Adipocyte (in vitro differentiated cells): Measurements from ENCODE around the gene KLHL25.

ENCODE experiments used
- DNase-seq: peaks from one replicate; pipeline ENCODE4 v3.0.0-alpha.2; 2015; ENCODE audit warnings: low read depth
- H3K27me3 ChIP-seq: replicated peaks from 2 replicates; pipeline ENCODE4 v1.7.0; 2013; ENCODE audit warnings: mild to moderate bottlenecking, low read length, moderate library complexity; ENCODE audit not compliant: control insufficient read depth, insufficient read depth
- H3K36me3 ChIP-seq: 2 replicates; pipeline ENCODE4 v1.7.0; 2013; ENCODE audit warnings: low read length, mild to moderate bottlenecking, moderate library complexity; ENCODE audit not compliant: control insufficient read depth, insufficient read depth, severe bottlenecking
- H3K4me1 ChIP-seq: 2 replicates; pipeline ENCODE4 v1.7.0; 2013; ENCODE audit warnings: mild to moderate bottlenecking, low read length, moderate library complexity; ENCODE audit not compliant: control insufficient read depth, insufficient read depth
- H3K4me3 ChIP-seq: 2 replicates; pipeline ENCODE4 v1.7.0; 2013; ENCODE audit warnings: mild to moderate bottlenecking, low read length, moderate library complexity
- H3K9ac ChIP-seq: 2 replicates; pipeline ENCODE4 v1.7.0; 2013; ENCODE audit warnings: mild to moderate bottlenecking, low read length, moderate library complexity
- H3K9me3 ChIP-seq: 2 replicates; pipeline ENCODE4 v1.7.0; 2013; ENCODE audit warnings: mild to moderate bottlenecking, low read length, moderate library complexity; ENCODE audit not compliant: control insufficient read depth

The KLHL25 gene

GRCh38 chr15:85756411-85757072, 38.2 kb downstream of the KLHL25 start:
- H3K9me3 ChIP-seq, result no peaks in the 10 kb centered on the region
- H3K36me3 ChIP-seq, result peaks cover 56% of the 10 kb centered on the region
- no peak overlapping the region for H3K4me3 ChIP-seq
- no peak overlapping the region for H3K9ac ChIP-seq
- peaks cover 48% of the 10 kb centered on the region for H3K4me1 ChIP-seq
- no peaks in the 10 kb centered on the region for H3K27me3 ChIP-seq
- no peak for DNase-seq

GRCh38 chr15:85755942-85756341, 38.8 kb downstream of the KLHL25 start:
- Histone ChIP-seq H3K27me3 (no peaks in the 10 kb centered on the region), H3K4me3 (no peak overlapping the region), H3K9me3 (no peaks in the 10 kb centered on the region), H3K9ac (no peak overlapping the region), H3K36me3 (peaks cover 52% of the 10 kb centered on the region), H3K4me1 (peaks cover 54% of the 10 kb centered on the region)
- no peak for DNase-seq

- no peak for DNase-seq
- H3K9me3 ChIP-seq, result no peaks in the 10 kb centered on the region
- peaks cover 48% of the 10 kb centered on the region for H3K36me3 ChIP-seq
- H3K27me3 ChIP-seq, result no peaks in the 10 kb centered on the region
- no peak overlapping the region for H3K9ac ChIP-seq
- peaks cover 59% of the 10 kb centered on the region for H3K4me1 ChIP-seq
- H3K4me3 ChIP-seq, result no peak overlapping the region
Observed at GRCh38 chr15:85755471-85755870, 39.3 kb downstream of the KLHL25 start.

DNA sequence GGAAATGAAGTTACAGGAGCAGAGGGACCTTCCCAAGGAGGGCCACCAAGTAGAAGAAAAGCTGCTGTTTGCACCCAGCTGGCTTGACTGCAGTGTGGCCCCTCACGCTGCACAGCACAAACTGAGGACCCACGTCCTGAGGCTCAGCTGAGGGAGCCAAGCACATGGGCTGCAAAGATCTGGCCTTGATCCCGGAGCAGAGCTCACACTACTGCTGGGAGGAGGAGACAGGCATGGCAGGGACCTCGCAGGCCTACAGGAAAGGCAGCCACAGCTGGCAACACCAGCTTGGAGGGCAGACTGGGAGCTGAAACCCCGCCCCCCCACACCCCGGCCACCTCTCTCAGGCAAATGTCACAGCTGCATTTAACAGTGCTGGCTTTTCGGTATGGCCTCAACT, 39.7 kb downstream of the KLHL25 start:
- Histone ChIP-seq H3K9me3 (no peaks in the 10 kb centered on the region), H3K27me3 (no peaks in the 10 kb centered on the region), H3K4me3 (no peak overlapping the region), H3K4me1 (peaks cover 61% of the 10 kb centered on the region), H3K36me3 (peaks cover 43% of the 10 kb centered on the region), H3K9ac (no peak overlapping the region)
- no peak for DNase-seq

- Histone ChIP-seq H3K9ac (no peak overlapping the region), H3K36me3 (peaks cover 34% of the 10 kb centered on the region), H3K4me1 (peaks cover 72% of the 10 kb centered on the region), H3K9me3 (no peaks in the 10 kb centered on the region), H3K27me3 (no peaks in the 10 kb centered on the region), H3K4me3 (no peak overlapping the region)
- DNase-seq, result no peak
Observed at GRCh38 chr15:85753791-85754452, 40.8 kb downstream of the KLHL25 start.

GRCh38 chr15:85753261-85753660, 41.5 kb downstream of the KLHL25 start:
- Histone ChIP-seq H3K4me3 (no peak overlapping the region), H3K4me1 (peaks cover 74% of the 10 kb centered on the region), H3K27me3 (no peaks in the 10 kb centered on the region), H3K9me3 (no peaks in the 10 kb centered on the region), H3K9ac (no peak overlapping the region), H3K36me3 (peaks cover 33% of the 10 kb centered on the region)
- DNase-seq, result no peak

GRCh38 chr15:85752491-85752961, 42.2 kb downstream of the KLHL25 start:
- H3K36me3 ChIP-seq, result peaks cover 37% of the 10 kb centered on the region
- no peak overlapping the region for H3K9ac ChIP-seq
- no peaks in the 10 kb centered on the region for H3K27me3 ChIP-seq
- H3K9me3 ChIP-seq, result no peaks in the 10 kb centered on the region
- H3K4me1 ChIP-seq, result peaks cover 73% of the 10 kb centered on the region
- DNase-seq, result no peak
- H3K4me3 ChIP-seq, result no peak overlapping the region

DNA sequence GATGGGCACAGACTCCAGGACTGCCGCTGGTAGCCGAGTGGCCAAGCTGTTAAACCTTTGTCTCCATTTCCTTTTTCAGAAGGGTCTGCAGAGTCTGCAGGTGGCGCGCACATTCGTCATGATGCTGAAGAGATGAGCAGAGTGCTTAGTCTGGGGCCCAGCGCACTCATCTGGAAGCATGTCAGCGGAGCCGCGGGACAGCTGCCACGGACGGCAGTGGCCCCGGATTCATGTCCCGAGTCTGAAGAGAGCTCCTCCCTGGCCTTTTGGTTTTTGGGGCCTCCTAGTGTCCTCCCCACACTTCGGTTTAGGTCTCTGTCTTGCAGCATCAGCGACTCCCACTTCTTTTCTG, 42.6 kb downstream of the KLHL25 start:
- H3K36me3 ChIP-seq, result peaks cover 41% of the 10 kb centered on the region
- no peaks in the 10 kb centered on the region for H3K27me3 ChIP-seq
- no peak for DNase-seq
- H3K9me3 ChIP-seq, result no peaks in the 10 kb centered on the region
- H3K9ac ChIP-seq, result no peak overlapping the region
- H3K4me1 ChIP-seq, result peaks cover 75% of the 10 kb centered on the region
- H3K4me3 ChIP-seq, result no peak overlapping the region

DNA sequence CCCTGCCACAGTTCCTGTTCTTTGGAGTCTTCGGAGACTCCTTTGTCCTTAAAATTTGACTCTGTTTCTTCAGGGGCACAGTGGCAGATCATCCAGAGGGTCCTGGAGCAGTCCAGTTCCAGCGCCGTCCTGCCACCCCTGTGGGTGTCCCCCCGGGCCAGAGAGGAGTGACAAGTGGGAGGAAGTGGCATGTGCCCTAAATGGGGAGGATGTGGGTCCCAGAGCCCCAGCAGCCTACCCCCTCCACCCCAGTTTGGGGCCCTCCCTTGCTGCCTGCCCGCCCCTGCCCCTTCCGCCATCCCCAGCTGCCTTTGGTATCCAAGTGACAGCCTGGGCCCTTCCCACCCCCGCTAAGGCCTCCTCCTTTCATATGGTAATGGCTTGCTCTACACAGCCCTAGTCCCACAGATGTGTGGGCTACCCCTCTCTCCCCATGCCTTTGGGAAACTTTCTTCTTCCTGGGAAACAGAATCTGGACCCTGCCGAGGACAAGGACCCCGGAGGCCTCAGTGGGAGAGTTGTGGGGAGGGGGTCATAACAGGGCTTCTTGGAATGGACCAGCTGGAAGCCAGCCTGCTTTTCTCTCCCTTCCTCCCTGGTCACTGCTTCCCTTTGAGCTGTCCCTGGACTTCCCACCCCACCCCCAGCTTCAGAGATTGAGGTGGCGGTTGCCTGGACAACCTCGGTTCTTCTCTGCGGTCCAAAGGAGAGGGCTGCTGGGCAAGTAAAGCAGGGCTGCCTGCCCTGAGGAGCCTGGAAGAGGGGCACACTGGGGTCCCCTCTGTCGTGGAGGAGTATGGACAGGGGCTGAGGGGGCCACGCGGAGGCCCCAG, 43.2 kb downstream of the KLHL25 start:
- H3K9me3 ChIP-seq, result no peaks in the 10 kb centered on the region
- no peak overlapping the region for H3K4me3 ChIP-seq
- H3K36me3 ChIP-seq, result peaks cover 47% of the 10 kb centered on the region
- DNase-seq, result no peak
- H3K4me1 ChIP-seq, result peaks cover 74% of the 10 kb centered on the region
- H3K27me3 ChIP-seq, result no peaks in the 10 kb centered on the region
- peak overlapping the region; percentile 83 for H3K9ac ChIP-seq

DNA sequence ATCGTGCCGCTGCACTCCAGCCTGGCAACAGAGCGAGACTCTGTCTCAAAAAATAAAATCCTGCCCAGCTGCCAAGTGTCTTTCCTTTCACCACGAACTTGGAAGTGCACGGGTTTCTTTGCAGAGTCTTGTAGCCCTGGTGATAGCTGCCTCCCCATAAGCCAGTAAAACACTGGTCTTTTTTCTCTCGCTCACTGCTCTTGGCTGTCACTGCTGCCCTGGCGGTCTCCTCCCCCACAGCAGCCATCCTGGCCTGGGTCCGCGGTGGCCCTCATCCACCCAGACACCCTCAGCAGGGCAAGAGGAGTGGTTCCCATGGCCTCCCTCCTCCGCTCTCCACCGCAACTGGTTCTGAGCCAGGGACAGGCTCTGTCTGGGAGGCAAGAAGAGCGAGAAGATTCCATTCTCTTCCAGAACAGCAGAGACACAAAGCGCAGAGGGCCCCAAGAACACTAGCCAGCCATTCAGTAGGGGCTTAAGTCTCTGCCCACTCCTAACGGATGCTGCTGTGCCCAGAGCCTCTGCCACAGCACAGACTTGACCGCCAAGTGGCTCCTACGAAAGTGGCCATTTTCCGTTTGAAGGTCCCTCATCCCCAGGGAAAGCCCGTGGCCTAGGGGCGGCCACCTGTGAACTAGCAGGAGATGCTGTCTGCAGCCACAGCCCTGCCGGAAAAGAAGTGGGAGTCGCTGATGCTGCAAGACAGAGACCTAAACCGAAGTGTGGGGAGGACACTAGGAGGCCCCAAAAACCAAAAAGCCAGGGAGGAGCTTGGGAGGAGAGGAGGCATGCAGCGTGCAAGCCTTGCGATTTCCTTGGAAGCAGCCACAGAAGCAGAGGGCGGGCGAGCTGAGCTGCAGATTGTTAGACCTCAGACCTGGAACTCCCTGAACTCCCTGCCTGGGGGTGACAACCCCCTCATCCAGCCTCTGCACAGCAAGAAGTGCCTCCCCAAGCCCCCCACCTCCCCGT, 44.1 kb downstream of the KLHL25 start:
- Histone ChIP-seq H3K4me3 (peak overlapping the region; percentile 77), H3K9ac (peak overlapping the region; percentile 83), H3K4me1 (peaks cover 74% of the 10 kb centered on the region), H3K36me3 (peaks cover 50% of the 10 kb centered on the region), H3K9me3 (no peaks in the 10 kb centered on the region), H3K27me3 (no peaks in the 10 kb centered on the region)
- no peak for DNase-seq
